ENCODE data around the gene KCNIP2.

The KCNIP2 gene

DNA sequence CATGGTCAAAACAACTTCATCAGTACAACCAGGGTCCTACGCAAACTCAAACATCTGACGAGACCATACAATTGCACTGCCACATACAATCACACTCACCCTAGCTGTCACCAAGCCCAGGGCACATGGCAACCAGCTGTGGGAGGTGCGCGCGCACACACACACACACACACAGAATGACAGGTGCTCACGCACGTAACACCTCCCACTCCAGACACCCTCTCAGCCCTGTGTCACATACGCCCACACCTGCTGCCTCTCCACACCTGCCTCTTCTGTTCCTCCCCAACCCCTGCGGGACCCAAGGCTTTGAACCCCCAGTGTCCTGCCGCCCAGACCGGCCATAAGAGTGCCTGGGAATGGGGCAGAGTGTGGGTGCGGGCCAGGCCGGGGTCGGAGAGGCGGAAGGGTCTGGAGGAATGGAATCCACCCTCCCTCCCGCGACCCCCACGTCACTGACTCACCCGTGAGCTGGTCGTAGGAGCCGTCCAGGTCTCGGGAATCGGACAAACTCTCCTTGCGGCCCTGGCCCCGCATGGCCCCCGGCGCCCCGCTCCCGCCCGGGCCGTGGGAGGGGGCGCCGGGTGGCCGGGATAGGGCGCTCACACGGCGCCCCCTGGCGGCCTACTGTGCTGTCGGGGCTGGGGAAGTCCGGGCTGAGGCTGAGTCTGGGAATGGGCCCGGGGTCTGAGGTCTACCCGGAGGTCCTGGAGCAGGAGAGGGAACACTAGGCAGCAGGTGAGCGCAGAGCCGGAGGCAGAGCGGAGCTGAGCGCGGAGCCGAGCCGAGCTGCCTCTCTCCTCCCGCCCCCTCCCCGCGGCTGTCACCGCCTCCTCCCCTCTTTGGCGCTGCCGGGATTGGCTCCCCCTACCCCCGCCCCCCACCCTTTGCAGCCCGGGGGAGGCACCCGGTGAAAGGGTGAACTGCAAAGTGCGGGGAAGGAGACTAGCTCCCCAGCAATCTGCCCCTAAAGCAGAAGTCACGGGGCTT is at the start of gene KCNIP2:
Gene KCNIP2 (minus strand): TSS at position 769 of the 990 bp plus-strand sequence. CDS start 232 bp downstream, at position 537.
- peak; percentile 49 for DNase-seq
- in situ Hi-C loops (cut with MboI; ENCODE audit: low pct_unique_long_range_greater_than_20kb, low sequenced_read_pairs) = no loop called here

DNA sequence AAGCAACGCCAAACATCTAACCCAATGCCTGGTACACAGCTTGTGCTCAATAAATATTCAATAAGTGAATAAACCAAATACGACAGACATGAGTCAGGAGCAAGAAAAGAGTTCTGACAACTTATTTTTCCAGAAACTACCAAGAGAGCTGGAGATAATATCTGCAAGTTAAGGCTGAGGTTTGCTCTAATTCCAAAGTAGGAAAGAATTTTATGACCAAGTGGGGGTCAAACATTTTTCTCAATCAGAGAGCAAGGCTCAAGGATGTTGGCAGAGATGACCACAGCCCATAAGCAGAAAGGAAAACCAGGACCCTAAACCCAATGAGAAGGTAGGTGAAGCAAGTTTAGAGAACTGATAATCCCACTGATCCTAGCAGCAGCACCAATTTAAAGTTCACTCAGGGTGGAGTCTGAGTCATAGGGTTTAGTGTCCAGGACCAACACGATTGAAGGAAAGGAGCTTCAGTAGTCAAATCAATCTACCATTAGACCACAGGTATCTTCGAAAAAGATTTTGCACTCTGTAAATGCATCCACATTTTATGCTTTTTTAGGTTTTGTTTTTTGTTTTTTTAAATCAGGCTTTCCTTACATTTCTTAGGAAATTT is 49.3 kb upstream of the KCNIP2 start:
- DNase-seq = no peak
- in situ Hi-C loops (cut with MboI; ENCODE audit: low pct_unique_long_range_greater_than_20kb, low sequenced_read_pairs) = no loop called here

DNA sequence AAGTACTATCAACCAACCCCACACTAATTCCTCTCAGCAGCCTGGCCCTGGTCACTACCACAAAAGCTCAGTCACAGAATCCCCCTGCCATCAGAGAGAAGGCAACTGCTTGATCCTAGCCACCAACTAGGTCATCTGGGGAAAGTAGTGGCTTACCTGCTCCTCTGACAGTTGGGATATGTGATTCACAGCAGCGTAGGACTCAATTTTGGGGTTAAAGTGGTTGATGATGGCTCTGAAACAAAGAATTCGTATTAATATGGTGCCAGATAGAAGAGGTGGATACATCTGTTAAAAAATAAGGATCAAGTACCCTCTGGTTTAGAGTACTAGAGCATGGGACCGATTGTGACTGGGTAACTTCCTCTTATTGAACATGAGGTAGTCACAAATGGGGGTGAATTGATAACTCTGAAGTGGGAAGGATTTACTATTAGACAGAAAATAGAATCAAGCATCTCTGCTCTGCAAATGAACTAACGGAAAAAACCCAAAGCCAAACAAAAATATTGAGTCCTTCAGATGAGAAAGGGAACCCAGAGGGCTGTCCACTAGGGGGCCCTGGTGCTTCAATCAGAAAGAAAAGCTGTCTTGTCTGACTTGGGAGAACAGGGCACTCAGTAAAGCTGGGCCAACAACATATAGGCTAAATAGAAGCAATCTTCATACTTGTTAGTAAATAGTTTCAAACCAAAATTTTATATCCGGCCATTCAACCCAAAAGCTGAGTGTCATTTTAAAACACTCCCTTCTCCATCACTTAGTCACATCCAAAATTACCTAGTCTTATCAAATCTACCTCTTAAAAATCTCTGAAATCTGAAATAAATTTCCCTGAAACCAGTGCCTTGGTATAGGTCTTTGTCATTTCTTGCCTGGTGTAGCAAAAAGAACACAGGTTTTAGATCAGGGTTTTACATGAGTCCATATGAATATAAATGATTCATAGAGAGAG is 45.9 kb upstream of the KCNIP2 start:
- DNase-seq = peak; percentile 76
- in situ Hi-C loops (cut with MboI; ENCODE audit: low pct_unique_long_range_greater_than_20kb, low sequenced_read_pairs) = no loop called here

DNA sequence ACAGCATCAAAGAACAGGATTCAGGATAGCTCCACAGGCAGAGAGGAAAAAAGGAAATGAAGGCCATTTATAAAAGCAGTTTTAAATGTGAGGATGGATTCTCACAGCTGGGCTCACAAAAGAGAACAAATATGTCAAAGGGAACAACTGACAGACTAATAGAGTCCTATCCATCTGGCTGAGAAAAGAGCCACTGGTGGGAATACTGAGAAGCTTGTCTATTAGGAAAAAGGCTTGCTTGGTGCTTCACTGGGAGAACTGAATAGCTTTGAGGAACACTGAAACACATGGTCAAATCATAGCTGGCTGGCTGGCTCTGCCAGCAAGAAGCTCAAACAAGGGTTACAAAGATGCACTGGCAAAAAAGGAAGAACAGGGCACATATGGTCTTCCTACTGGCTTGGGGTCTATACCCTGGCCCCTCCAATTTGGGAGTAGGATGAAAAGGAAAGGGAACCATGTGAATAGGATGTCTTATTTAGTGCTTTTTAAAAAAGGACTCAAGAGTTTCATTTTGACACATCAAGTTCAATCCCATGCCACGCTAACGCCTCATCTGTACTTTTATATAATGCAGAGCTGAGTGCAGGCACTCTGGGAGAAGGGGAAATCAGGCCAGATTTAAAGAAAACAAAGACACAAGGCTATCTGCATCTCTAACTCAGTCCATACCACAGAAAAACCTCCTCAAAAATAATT is 44.8 kb upstream of the KCNIP2 start:
- in situ Hi-C loops (cut with MboI; ENCODE audit: low pct_unique_long_range_greater_than_20kb, low sequenced_read_pairs) = no loop called here
- no peak for DNase-seq

DNA sequence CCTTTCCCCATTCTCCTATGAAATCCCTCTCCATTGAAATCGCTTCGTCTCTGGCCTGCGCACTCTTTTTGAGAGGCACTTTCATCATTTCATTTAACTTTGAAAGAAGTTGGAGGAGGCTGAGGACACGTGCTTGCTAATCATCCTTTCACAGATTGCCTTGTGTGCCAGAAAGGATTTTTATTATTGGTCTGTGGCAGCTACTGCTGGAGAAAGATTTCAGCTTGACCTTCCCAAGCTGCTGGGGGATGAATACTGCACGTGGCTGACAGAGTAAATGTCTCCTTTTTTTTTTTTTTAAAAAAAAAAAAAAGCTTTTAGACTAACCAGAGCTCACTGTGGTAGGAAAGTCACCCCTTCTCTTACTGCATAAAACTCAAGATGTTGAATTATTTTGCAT is 44.2 kb upstream of the KCNIP2 start:
- in situ Hi-C loops (cut with MboI; ENCODE audit: low pct_unique_long_range_greater_than_20kb, low sequenced_read_pairs) = no loop called here
- DNase-seq = no peak

DNA sequence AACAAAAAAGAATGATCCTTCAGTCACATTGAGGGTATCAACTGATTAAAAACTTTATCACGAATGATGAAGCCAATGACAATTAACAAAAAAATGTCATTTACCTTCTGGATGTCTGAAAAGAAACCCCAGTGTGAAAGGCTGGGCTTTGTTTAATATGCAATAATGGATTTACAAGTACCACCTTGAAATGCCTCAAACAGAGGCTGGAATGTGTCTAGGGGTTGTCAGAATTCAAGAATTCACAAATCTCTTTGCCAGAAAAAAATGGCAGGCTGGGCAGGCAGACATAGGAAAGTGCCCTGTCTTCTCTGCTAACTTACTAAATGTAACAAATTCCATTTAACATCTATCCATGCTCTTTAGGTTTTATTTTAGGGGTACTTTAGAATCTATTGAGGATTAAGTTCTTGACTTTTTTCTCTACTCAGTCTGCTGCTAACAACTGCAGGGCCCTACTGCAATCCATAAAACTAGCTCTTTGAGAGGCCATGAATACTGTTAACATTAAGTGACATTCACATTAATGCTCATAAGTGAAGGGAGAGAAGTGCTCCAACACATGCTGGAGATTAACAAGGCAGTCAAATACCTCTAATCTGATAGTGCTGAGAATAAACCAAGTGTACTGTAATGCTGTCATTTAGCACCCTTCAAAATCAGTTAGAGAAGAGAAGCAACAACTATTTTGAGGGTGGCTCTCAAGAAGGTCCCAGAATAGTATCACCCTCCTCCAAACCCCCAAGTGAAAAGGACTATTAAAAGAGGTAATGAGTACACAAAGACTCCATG is 43.1 kb upstream of the KCNIP2 start:
- in situ Hi-C loops (cut with MboI; ENCODE audit: low pct_unique_long_range_greater_than_20kb, low sequenced_read_pairs) = no loop called here
- no peak for DNase-seq

DNA sequence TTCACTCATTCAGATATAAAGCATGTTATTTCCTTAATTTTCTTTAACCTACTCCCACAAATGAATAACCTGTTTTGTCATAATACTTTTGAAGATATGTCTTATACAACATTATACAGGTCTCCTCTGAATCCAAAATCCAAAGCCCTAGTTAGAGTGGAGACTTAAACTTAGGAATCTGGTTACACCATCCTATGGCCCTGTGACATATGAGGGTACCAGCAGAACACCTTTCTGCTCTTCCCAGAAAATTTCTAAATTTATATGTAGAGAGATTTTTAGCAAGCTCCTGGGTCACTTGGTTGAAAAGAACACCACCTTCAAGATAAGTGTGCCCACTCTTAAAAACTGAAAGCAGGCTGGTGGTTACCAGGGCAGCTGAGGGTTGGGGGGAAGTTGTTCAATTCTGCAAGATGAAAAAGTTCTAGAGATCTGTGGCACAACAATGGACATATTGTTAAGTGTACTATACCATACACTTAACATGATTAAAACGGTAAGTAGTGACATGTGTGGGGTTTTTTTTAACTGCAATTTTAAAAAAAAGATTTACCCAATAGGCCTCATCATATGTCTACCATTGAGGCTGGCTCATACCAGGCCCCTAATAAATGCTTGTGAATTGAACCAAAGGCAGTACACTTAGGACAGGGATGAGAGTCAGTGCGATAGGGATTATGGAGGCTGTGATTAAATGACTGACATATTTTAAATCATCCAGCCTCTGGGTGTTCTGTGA is 37.6 kb upstream of the KCNIP2 start:
- in situ Hi-C loops (cut with MboI; ENCODE audit: low pct_unique_long_range_greater_than_20kb, low sequenced_read_pairs) = no loop called here
- DNase-seq = no peak

DNA sequence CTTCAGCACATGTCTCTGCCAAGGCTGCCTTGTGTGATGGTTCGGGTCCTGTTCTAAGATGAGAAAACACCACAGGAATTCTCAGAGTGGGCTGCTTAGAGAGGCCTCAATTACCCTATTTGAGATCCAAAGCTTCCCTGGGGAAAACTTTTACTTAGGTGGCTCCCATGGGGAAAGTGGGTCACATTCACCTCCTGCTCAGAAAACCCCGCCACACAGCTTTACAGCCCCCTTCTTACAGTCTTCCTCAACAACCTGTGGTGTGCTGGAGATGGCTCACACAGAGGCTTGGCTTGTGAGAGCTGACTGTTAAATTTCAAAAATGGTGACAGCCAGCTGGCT is 36.6 kb upstream of the KCNIP2 start:
- DNase-seq = no peak
- in situ Hi-C loops (cut with MboI; ENCODE audit: low pct_unique_long_range_greater_than_20kb, low sequenced_read_pairs) = no loop called here

DNA sequence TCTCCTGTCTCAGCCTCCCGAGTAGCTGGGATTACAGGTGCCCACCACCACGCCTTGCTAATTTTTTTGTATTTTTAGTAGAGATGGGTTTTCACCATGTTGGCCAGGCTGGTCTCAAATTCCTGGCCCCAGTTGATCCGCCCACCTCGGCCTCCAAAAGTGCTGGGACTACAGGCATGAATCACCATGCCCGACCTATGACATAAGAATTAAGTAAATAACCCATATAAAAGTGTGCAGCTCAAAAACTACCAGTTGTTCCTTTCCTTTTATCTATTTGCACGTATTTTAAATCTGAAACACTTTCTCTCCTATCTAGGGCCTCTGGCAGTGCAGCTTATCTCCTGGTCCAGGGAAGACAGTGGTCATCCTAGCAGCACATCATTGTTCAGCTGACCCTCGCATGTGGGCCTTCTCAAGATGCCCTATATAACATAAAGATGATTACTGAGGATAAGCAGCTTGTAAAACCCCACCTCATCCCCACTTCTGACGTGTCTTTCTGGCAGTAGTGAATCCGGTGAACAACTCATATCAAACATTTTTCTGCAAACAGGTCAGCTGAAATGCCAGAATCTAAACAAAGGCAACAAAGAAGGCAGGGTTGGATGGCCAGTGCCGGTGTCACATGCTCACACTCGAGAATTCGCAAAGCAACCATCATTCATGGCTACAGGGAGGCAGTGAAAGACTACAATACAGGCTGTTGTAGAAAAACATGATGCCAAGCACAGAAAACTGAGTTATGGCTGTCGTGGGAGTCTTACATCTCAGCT is 36.0 kb upstream of the KCNIP2 start:
- in situ Hi-C loops (cut with MboI; ENCODE audit: low pct_unique_long_range_greater_than_20kb, low sequenced_read_pairs) = no loop called here
- no peak for DNase-seq

DNA sequence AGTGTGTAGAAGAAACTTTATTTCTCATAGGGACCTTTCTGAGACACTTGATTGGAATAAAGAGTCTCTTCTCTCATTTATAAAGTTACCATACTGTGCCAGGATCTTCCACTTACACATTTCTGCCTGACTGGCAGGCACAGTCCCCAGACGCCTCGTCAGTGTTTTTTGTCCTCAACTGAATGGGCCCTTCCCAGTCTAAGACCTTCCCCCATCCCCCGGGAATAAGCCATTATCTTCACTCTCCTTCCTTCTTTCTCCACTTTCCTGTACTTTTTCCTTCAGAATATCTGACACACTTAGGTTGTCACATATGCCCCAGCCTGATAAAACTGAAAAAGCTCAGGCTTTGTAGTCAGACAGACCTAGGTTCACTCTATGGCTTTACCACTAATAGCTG is 35.3 kb upstream of the KCNIP2 start:
- no peak for DNase-seq
- in situ Hi-C loops (cut with MboI; ENCODE audit: low pct_unique_long_range_greater_than_20kb, low sequenced_read_pairs) = no loop called here

DNA sequence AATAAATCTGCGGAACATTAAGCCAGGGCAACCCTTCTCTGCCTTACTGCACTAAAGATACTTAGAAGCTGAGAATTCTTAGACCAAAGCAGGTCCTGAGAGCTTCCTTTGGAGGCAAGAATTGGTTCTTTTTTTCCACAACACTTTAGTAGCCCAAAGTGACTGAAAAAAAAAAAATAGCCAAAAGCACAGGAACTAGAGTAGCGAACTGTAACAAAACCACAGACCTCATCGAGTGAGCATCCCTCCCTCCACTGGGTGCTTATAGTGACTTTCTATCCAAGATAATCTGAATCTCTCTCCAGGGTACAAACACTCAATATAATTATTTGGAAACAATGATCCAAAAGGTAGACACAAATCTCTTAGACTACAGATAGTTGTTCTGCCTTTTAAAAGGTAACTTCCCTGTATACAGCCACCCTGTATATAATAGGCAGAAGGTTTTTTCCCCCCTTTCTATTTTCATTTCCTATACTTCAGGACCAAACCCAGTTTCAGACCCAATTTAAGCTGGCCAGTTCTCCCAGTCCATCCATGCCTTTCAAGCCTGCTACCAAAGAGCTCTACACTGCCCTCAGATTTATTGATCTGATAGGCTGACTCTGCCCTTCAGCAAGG is 31.6 kb upstream of the KCNIP2 start:
- peak; percentile 16 for DNase-seq
- in situ Hi-C loops (cut with MboI; ENCODE audit: low pct_unique_long_range_greater_than_20kb, low sequenced_read_pairs) = no loop called here

DNA sequence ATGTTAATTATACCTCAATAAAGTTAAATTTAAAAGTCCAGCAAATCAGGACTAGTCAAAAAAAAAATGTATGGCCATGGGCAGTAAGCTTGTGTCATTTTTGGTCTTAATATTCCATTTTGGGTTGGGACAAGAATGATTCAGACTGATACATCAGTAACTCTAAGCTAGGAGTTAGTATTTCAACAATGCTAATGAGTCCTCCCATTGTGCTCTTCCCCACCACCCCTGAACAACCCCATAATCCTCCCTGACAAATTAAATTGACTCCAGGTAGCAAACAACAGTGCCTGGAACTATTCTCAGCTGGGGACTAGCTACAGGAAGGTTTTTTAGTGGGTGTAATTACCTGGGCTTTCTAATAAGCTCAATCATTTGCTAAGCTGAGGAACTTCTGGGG is 30.7 kb upstream of the KCNIP2 start:
- DNase-seq = no peak
- in situ Hi-C loops (cut with MboI; ENCODE audit: low pct_unique_long_range_greater_than_20kb, low sequenced_read_pairs) = no loop called here

DNA sequence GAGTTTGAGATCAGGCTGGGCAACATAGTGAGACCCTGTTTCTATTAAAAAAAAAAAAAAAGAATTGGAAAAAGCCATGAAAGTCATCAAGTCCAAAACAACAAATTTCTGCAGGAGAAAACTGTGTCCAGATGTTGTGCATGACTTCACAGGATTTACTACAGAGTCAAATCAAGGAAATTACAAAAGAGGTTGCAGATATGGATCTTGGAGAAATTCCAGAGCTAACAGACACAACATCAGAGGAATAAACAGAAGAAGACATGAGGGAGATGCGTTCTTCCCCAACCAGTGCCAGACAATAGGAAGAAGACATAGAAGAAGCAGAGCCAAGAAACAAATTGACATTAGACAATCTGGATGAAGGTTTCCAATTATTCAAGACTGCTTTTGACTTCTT is 24.3 kb upstream of the KCNIP2 start:
- in situ Hi-C loops (cut with MboI; ENCODE audit: low pct_unique_long_range_greater_than_20kb, low sequenced_read_pairs) = no loop called here
- DNase-seq = no peak

DNA sequence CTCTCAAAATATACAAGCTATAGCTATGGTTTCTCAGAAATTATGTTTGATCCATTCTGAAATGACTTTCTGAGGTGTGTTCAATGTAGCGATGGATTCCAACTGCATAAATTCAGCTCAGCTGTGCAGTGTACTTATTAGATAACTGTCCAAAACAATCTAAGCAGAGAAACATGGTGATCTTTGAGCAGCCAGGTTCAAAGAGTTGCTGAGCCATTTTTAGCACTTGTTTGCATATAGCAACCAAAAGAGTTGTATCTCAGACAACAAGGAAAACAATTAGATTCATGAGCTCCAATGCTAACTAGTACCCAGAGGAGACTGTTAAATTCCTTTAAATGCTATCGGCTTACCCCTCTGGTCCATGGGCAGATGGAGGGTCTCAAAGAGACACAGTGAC is 15.9 kb upstream of the KCNIP2 start:
- in situ Hi-C loops (cut with MboI; ENCODE audit: low pct_unique_long_range_greater_than_20kb, low sequenced_read_pairs) = no loop called here

DNA sequence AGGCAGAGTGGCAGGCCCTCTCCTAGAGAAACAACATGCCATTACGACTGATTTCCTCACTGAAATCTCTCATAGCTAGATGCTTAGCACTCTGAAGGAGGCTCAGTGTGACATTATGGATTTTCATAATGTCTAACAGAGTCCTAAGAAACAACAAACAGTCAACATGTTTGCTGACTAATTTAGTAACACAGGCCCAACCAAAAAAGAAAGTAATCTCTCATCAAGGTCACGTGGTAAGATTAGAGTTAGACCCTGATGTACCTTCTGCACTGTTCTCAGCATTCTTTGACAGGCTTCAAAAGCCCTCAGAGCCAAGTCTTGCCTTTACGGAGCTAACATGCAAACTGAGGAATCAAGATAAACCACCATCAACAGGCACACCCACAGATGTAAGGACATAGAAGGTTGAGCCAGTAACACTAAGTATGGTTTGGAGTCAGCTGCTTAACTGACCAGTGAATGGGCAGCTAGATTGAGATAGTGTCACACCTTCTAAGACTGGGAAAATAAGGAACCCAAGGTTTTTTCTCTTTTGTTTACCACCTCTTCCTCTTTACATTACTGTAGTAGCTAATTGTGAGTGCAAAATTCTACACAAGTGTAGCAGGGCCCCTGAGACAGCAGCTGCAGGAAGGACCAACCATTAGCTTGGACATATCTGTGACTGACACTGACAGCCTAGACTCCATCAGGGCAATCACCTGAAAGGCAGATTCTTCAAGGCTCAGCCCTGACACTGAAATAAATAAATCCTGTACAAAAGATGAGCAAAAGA is 15.3 kb upstream of the KCNIP2 start:
- DNase-seq = no peak
- in situ Hi-C loops (cut with MboI; ENCODE audit: low pct_unique_long_range_greater_than_20kb, low sequenced_read_pairs) = no loop called here

More for the DNA sequence above, 15.9 kb upstream of the KCNIP2 start:
- DNase-seq = no peak

Data from KBM-7 (cell line).